DMS114 treated with DMSO at 0.1 percent for 48 hours (cell line): Measurements from ENCODE around the gene SFMBT2.
"Not testable (repeated sequence)": the region's sequence is repeated elsewhere in the genome, so short reads cannot be mapped to it uniquely, and the experiment has no call there.

Source experiments
- DNase-seq: peaks from one replicate; lab custom pipeline; 2025; ENCODE audit not compliant: unreplicated experiment; lab: John Stamatoyannopoulos, UW

Gene SFMBT2

GRCh38 chr10:7301006-7301778 is 109.6 kb downstream of the SFMBT2 start:
- no peak for DNase-seq

GRCh38 chr10:7300384-7300971 is 110.4 kb downstream of the SFMBT2 start:
- DNase-seq: no peak

- DNase-seq: not testable (repeated sequence)
These were observed 111.1 kb downstream of the SFMBT2 start for GRCh38 chr10:7299601-7300325.

- no peak for DNase-seq
These were observed 112.3 kb downstream of the SFMBT2 start for GRCh38 chr10:7298495-7298894.

GRCh38 chr10:7297094-7297493 is 113.7 kb downstream of the SFMBT2 start:
- DNase-seq: no peak

GRCh38 chr10:7296648-7297047 is 114.2 kb downstream of the SFMBT2 start:
- DNase-seq: no peak

- DNase-seq: no peak
These were observed 114.8 kb downstream of the SFMBT2 start for GRCh38 chr10:7296076-7296475.

GRCh38 chr10:7293378-7293920 is 117.4 kb downstream of the SFMBT2 start:
- DNase-seq: no peak

GRCh38 chr10:7291487-7292270 is 119.2 kb downstream of the SFMBT2 start:
- no peak for DNase-seq

- DNase-seq: no peak
These were observed 122.7 kb downstream of the SFMBT2 start for GRCh38 chr10:7288060-7288690.

- no peak for DNase-seq
These were observed 123.5 kb downstream of the SFMBT2 start for GRCh38 chr10:7287377-7287776.

- no peak for DNase-seq
These were observed 125.1 kb downstream of the SFMBT2 start for GRCh38 chr10:7285522-7286322.

GRCh38 chr10:7283246-7283645 is 127.6 kb downstream of the SFMBT2 start:
- DNase-seq: no peak

GRCh38 chr10:7282457-7282856 is 128.4 kb downstream of the SFMBT2 start:
- no peak for DNase-seq

- DNase-seq: no peak
These were observed 129.4 kb downstream of the SFMBT2 start for GRCh38 chr10:7281429-7281828.

- DNase-seq: no peak
These were observed 131.5 kb downstream of the SFMBT2 start for GRCh38 chr10:7279303-7279702.

- DNase-seq: no peak
These were observed 133.0 kb downstream of the SFMBT2 start for GRCh38 chr10:7277867-7278266.

GRCh38 chr10:7277432-7277831 is 133.4 kb downstream of the SFMBT2 start:
- no peak for DNase-seq

GRCh38 chr10:7275761-7276440 is 134.9 kb downstream of the SFMBT2 start:
- no peak for DNase-seq
